Activated naive CD8-positive, alpha-beta T cell (primary cell): ENCODE measurements around the gene RXFP4.
"Not testable (repeated sequence)": the region's sequence is repeated elsewhere in the genome, so short reads cannot be mapped to it uniquely, and the experiment has no call there.

ENCODE experiments used
- H3K27ac Mint-ChIP-seq: one replicate; pipeline ENCODE4 v1.8.0; 2021; ENCODE audit warnings: mixed read lengths
- H3K27me3 Mint-ChIP-seq: one replicate; pipeline ENCODE4 v1.8.0; 2021; ENCODE audit warnings: mixed read lengths
- H3K36me3 Mint-ChIP-seq: one replicate; pipeline ENCODE4 v1.8.0; 2021; ENCODE audit warnings: mixed read lengths
- H3K4me1 Mint-ChIP-seq: one replicate; pipeline ENCODE4 v1.8.0; 2021; ENCODE audit warnings: low read depth, mixed read lengths
- H3K4me3 Mint-ChIP-seq: one replicate; pipeline ENCODE4 v1.8.0; 2021; ENCODE audit warnings: mild to moderate bottlenecking, mixed read lengths
- H3K9me3 Mint-ChIP-seq: one replicate; pipeline ENCODE4 v1.8.0; 2021; ENCODE audit warnings: low read depth, mixed read lengths

The RXFP4 gene, protein sequence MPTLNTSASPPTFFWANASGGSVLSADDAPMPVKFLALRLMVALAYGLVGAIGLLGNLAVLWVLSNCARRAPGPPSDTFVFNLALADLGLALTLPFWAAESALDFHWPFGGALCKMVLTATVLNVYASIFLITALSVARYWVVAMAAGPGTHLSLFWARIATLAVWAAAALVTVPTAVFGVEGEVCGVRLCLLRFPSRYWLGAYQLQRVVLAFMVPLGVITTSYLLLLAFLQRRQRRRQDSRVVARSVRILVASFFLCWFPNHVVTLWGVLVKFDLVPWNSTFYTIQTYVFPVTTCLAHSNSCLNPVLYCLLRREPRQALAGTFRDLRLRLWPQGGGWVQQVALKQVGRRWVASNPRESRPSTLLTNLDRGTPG

GRCh38 chr1:155940993-155941844, at the start of gene RXFP4:
TSS of gene RXFP4 (plus strand) at chr1:155941638. CDS start at chr1:155941710, 72 bp downstream.
- Mint-ChIP-seq H3K4me3 (peak within 1 kb of the TSS; percentile 9), H3K4me1 (peaks cover 58% of the 10 kb centered on the region)

GRCh38 chr1:155892796-155893195, 48.6 kb upstream of the RXFP4 start:
- no peak overlapping the region for H3K27ac Mint-ChIP-seq
- no peaks in the 10 kb centered on the region for H3K9me3 Mint-ChIP-seq
- H3K36me3 Mint-ChIP-seq = peaks cover 2% of the 10 kb centered on the region
- H3K4me3 Mint-ChIP-seq = no peak overlapping the region
- H3K27me3 Mint-ChIP-seq = no peaks in the 10 kb centered on the region
- peaks cover 14% of the 10 kb centered on the region for H3K4me1 Mint-ChIP-seq

More at GRCh38 chr1:155940993-155941844, at the start of gene RXFP4:
- Mint-ChIP-seq H3K27ac (peak within 1 kb of the TSS; percentile 83), H3K27me3 (no peaks in the 10 kb centered on the region), H3K36me3 (peaks cover 2% of the 10 kb centered on the region), H3K9me3 (no peaks in the 10 kb centered on the region)

DNA sequence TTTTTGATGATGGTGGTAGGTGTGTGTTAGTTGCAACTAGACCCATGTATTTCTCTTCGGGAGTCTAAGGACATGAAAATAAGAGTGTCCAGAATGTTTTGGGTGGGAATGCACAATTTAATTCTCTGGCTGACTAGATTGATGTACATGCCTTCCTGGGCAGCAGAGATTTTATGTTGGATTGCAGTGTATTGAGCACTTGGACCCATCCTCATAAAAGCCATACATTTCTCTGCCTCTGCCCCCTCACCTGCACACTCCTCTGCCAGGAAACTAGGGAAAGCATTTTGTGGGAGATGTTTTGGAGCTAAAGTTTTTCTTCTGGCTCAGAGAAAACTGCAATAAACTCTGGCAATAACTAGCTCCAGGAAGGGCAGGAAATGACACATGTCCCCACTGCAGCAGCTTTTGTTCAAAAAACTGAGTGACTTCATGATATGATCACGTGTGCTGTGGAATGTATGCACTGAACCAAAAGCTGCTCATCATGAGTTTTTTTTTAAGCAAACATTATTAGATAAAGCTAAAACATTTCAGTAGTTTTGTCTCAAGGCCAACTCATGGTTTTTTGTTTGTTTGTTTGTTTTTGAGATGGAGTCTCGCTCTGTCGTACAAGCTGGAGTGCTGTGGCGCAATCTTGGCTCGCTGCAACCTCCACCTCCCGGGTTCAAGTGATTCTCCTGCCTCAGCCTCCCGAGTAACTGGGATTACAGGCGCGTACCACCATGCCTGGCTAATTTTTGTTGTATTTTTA, 47.9 kb upstream of the RXFP4 start:
- Mint-ChIP-seq H3K9me3 (no peaks in the 10 kb centered on the region), H3K4me3 (peak overlapping the region; percentile 3), H3K4me1 (peaks cover 16% of the 10 kb centered on the region), H3K36me3 (peaks cover 2% of the 10 kb centered on the region), H3K27me3 (no peaks in the 10 kb centered on the region), H3K27ac (peak overlapping the region; percentile 16)

DNA sequence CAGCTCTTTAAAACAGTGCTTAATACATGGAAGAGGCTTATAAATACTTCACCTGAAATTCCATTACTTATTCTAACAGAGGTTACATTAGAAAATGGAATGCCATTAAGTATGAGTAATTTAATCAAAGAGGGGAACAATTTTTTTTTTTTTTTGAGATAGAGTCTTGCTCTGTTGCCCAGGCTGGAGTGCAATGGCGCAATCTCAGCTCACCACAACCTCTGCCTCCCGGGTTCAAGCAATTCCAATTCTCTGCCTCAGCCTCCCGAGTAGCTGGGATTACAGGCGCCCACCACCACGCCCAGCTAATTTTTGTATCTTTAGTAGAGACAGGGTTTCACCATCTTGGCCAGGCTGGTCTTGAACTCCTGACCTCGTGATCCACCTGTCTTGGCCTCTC, 45.8 kb upstream of the RXFP4 start:
- not testable (repeated sequence) for H3K27me3 Mint-ChIP-seq, H3K9me3 Mint-ChIP-seq, H3K4me3 Mint-ChIP-seq, H3K27ac Mint-ChIP-seq, H3K36me3 Mint-ChIP-seq
- peaks cover 19% of the 10 kb centered on the region for H3K4me1 Mint-ChIP-seq

DNA sequence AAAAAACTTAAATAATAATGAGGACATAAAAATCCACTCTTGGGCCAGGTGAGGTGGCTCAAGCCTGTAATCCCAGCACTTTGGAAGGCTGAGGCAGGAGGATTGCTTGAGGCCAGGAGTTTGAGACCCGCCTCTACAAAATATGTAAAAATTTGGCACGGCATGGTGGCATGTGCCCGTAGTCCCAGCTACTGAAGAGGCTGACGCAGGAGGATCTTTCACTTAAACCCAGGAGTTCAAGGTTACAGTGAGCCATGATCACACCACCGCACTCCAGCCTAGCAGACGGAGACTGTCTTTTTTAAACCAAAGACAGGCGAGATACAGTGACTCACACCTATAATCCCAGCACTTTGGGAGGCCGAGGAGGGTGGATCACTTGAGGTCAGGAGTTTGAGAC, 45.0 kb upstream of the RXFP4 start:
- not testable (repeated sequence) for H3K27me3 Mint-ChIP-seq, H3K4me3 Mint-ChIP-seq, H3K36me3 Mint-ChIP-seq, H3K9me3 Mint-ChIP-seq, H3K27ac Mint-ChIP-seq
- peaks cover 19% of the 10 kb centered on the region for H3K4me1 Mint-ChIP-seq

GRCh38 chr1:155897746-155898145, 43.7 kb upstream of the RXFP4 start:
- Mint-ChIP-seq H3K4me1 (peaks cover 19% of the 10 kb centered on the region), H3K4me3 (no peak overlapping the region)

DNA sequence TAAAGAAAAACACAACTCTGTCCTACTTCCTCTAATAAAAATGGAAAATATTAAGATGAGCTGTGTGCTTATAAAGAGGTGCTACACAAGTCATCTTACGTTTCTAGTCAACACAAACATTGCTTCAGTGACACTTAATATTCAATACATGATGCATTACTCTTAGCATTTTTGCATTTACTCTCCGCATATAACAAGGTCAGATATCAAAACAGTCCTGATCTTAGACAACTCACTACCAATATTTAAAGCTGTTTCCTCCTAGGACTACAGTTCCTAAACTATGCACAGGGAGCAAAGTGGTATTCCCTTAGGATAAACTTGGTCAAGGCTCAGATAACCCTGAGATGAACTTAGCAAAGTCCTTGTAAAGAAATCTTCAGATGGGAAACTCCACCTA, 42.5 kb upstream of the RXFP4 start:
- H3K4me3 Mint-ChIP-seq = no peak overlapping the region
- peaks cover 8% of the 10 kb centered on the region for H3K4me1 Mint-ChIP-seq
- H3K36me3 Mint-ChIP-seq = peaks cover 5% of the 10 kb centered on the region
- H3K27me3 Mint-ChIP-seq = no peaks in the 10 kb centered on the region
- H3K9me3 Mint-ChIP-seq = no peaks in the 10 kb centered on the region
- peak overlapping the region; percentile 37 for H3K27ac Mint-ChIP-seq

More at GRCh38 chr1:155897746-155898145, 43.7 kb upstream of the RXFP4 start:
- Mint-ChIP-seq H3K27me3 (no peaks in the 10 kb centered on the region), H3K9me3 (no peaks in the 10 kb centered on the region), H3K36me3 (peaks cover 5% of the 10 kb centered on the region), H3K27ac (peak overlapping the region; percentile 74)

GRCh38 chr1:155899683-155900082, 41.8 kb upstream of the RXFP4 start:
- Mint-ChIP-seq H3K27ac (peak overlapping the region; percentile 2), H3K4me1 (peaks cover 5% of the 10 kb centered on the region), H3K4me3 (no peak overlapping the region), H3K27me3 (no peaks in the 10 kb centered on the region), H3K9me3 (no peaks in the 10 kb centered on the region), H3K36me3 (peaks cover 5% of the 10 kb centered on the region)

DNA sequence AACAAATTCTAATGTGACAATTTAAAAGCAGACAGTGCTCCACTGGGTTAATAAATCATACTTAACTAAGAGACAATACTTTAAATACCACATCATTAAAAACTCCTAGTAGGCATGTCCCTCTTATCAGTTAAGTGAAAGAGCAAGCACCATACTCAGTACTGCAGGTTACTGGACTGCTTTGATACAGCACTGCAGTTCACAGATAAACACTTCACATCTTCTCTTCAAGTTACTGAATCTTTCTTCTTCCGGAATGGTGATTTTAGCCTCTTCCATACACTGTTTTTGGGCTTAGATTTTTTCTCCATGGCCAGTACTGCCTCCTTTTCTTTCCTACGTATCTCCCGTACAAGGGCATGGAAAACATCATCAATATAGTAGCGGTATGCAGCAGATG, 41.3 kb upstream of the RXFP4 start:
- Mint-ChIP-seq H3K4me3 (no peak overlapping the region), H3K4me1 (peaks cover 5% of the 10 kb centered on the region), H3K27ac (peak overlapping the region; percentile 2), H3K9me3 (no peaks in the 10 kb centered on the region), H3K36me3 (peaks cover 5% of the 10 kb centered on the region), H3K27me3 (no peaks in the 10 kb centered on the region)

DNA sequence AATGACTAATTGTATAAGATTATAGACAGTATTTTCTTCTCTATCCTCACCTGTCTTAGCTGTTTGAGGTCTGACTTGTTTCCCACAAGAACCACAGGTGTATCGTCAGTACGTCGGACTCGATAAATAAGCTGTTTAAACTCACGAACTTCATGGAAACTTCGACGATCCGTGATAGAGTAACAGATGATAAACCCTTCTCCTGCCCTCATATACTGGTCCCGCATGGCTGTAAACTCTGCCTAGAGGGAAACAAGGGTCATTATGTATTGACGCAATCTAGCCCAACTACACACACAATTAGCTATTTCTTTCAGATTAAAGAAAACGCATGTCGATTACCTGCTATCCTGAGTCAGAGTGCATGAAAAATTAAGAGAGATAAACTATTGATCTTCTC, 37.2 kb upstream of the RXFP4 start:
- H3K36me3 Mint-ChIP-seq = no peaks in the 10 kb centered on the region
- no peak overlapping the region for H3K4me3 Mint-ChIP-seq
- peaks cover 3% of the 10 kb centered on the region for H3K4me1 Mint-ChIP-seq
- H3K27ac Mint-ChIP-seq = no peak overlapping the region
- no peaks in the 10 kb centered on the region for H3K27me3 Mint-ChIP-seq
- H3K9me3 Mint-ChIP-seq = no peaks in the 10 kb centered on the region

DNA sequence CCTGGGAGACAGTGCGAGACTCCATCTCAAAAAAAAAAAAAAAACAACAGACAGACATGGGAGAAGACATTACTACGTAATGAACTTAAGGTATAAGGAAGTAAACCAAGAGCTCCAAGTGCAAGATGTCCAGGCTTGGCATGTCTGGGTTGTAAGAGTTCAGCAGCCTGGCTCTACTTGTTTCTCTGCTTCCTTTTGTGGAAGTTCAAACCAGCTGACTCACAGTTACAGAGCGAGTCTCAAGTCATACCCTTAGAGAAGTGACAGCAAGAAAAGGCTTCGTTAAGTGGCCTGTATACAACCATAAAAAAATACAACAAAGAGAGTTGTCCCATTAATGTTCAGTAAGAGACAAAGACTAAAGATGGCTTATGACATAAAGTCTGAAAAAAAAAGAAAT, 31.5 kb upstream of the RXFP4 start:
- no peaks in the 10 kb centered on the region for H3K27me3 Mint-ChIP-seq
- peaks cover 9% of the 10 kb centered on the region for H3K36me3 Mint-ChIP-seq
- peak overlapping the region; percentile 93 for H3K27ac Mint-ChIP-seq
- no peaks in the 10 kb centered on the region for H3K9me3 Mint-ChIP-seq
- H3K4me1 Mint-ChIP-seq = peaks cover 26% of the 10 kb centered on the region
- peak overlapping the region; percentile 91 for H3K4me3 Mint-ChIP-seq

DNA sequence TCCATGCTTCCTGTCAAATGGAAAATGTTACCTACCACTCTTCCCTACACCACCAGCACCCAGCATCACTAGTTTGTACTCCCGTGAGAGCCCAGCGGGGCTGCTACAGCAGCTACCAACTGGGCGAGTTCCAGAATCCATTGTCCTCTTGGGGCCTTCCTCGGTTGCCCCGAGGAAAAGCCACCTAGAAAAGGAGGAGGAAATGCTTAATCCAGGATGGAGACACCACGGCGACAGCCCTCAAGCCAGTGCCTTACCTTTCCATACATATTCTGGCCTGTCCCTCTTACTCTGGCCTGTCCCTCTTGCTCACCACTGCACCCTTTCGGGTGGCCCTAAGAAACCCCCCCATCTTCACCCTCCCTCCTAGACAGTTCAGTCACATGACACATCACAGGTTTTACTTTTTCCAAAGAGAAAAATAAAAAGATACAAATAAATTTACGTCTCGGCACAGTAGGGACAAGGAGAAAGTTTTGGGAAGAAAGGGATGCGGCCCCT, 30.8 kb upstream of the RXFP4 start:
- Mint-ChIP-seq H3K4me1 (peaks cover 26% of the 10 kb centered on the region), H3K9me3 (no peaks in the 10 kb centered on the region), H3K36me3 (peaks cover 9% of the 10 kb centered on the region), H3K27me3 (no peaks in the 10 kb centered on the region), H3K27ac (peak overlapping the region; percentile 93), H3K4me3 (peak overlapping the region; percentile 91)

DNA sequence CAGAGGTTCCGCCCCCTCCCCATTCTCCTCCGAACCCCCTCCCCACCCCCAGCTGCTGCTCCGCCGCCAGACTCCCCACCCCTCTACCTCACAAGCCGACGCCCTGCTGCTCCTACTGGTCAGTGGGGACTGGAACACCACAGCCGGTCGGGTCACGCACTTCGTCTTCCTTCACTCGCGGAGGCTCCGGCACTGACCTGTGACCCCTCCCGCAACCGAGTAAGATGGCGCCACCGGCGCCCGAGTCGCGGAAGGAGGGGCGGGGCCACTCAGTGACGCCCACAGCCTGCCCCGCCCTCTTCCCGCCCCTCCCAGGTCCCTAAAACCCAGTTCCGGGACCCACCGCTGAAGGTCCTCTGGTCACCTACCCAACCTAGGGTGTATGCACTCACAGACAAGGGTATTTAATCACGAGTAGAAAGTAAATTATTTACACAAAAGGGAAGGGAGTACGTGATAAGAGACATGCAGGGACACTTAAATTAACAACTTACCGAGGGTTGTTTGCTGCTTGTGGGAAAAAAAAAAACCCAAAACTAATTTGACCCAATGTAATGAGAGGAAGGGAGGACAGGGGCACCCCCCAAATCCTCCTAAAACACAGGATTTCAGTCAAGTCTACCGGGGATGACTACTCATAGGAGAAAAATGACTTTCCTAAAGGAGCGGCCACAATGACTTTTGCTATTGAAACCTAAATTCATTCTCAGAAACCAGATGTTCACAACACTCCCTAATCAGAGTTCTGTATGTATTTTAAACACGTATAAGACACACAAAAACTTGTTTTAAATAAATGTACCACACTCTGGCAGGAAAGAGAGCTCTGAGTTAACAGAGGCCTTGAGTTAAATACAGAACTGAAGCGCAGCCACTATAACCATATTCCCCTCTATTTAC, 30.0 kb upstream of the RXFP4 start, which contains the start of gene RIT1:
TSS of gene RIT1 (minus strand) at position 194 of the 900 bp plus-strand sequence. CDS start 588 bp downstream, outside the sequence.
- Mint-ChIP-seq H3K27me3 (no peaks in the 10 kb centered on the region), H3K4me3 (peak within 1 kb of the TSS; percentile 91), H3K4me1 (peaks cover 26% of the 10 kb centered on the region), H3K9me3 (no peaks in the 10 kb centered on the region), H3K27ac (peak within 1 kb of the TSS; percentile 93), H3K36me3 (peaks cover 9% of the 10 kb centered on the region)
